H1 (cell line): Measurements from ENCODE around the gene CTNNA3. TPM values are rescaled to one million over a fixed set of nuclear protein-coding genes. Genes with fewer than 3 reads are reported as not detected.

ENCODE experiments used
- ASH2L ChIP-seq: fragments of 200-600, 300-600 bp; sonication (generic); IDR thresholded peaks from one replicate; pipeline ENCODE4 v1.7.1; 2017; ENCODE audit warnings: low read length
- RBBP5 ChIP-seq: IDR thresholded peaks from 2 replicates; pipeline ENCODE4 v1.7.1; 2012; ENCODE audit warnings: low read depth, mild to moderate bottlenecking, inconsistent platforms, low read length, moderate library complexity, borderline replicate concordance
- polyA plus RNA-seq, 7 experiments: library from polyadenylated mRNA; depleted of rRNA in 3 of 7; stranded (reverse) in 5 of 7; unstranded in 2 of 7; fragments of >200 nt in 5 of 7; fragments of 200-250 nt in 2 of 7; gene quantifications; 1 replicate in 5 of 7; 2 replicates in 1 of 7; 4 replicates in 1 of 7; pipeline versions ENCODE4 v1.2.1 to v1.2.3, GENCODE V29; 2011 to 2013; ENCODE audit warnings: missing spikeins in 2 of 7, mixed read lengths in 2 of 7
- total RNA-seq: library from RNA; stranded (reverse); fragmentation: NEBNext Ultra II Directional; extraction: Animal tissue kit (Norgen Biotek cat#: 25700); gene quantifications from 2 replicates; pipeline ENCODE4 v1.2.1, GENCODE V29; 2021

CTNNA3 gene
- total and polyA plus RNA-seq, 2 of the 8 experiments (the other 6 are each of a cell fraction or from before 2014, with no cell fraction given): 1.3 to 1.5 TPM

DNA sequence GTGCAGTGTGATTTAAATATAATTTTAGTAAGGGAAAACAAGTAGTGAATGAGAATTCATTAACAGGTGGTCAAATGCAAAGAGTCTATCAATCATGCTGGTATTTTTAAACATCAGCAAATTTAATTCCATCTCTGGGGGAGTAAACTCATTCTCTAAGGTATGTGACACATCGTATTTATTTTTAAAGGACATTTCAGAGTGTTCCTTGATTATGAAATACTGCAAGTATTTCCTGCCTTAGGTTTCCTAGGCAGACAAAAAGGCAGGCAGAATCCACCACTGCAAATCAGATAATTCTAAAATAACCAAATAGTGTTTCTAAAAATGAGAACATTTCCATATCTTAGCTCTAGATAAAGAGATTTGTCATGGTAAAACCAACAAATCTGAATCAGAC is 576.3 kb downstream of the CTNNA3 start (continued):
- TF ChIP-seq RBBP5 (no peak), ASH2L (no peak)
